Brain microvascular endothelial cell (primary cell): ENCODE data around the gene GATM.

ENCODE experiments used
- DNase-seq: peaks from one replicate; pipeline ENCODE4 v3.0.0-alpha.2; 2020
- H3K27ac ChIP-seq: fragments of 250-450 bp; sonication (Bioruptor Pico); 2 replicates; pipeline ENCODE4 v1.5.1; 2020; ENCODE audit warnings: mild to moderate bottlenecking, moderate library complexity
- H3K27me3 ChIP-seq: fragments of 250-450 bp; sonication (Bioruptor Pico); replicated peaks from 2 replicates; pipeline ENCODE4 v1.5.1; 2020; ENCODE audit warnings: mild to moderate bottlenecking
- H3K36me3 ChIP-seq: fragments of 250-450 bp; sonication (Bioruptor Pico); replicated peaks from 2 replicates; pipeline ENCODE4 v1.5.1; 2020; ENCODE audit warnings: mild to moderate bottlenecking
- H3K4me3 ChIP-seq: 2 replicates; pipeline ENCODE4 v1.5.1; 2011; ENCODE audit warnings: low read depth, mild to moderate bottlenecking, control low read depth, low read length, moderate library complexity
- in situ Hi-C: cut with HindIII; loops from 2 replicates; pipeline ENCODE4 v1.10.0; 2017; ENCODE audit warnings: low sequenced_read_pairs, low pct_ligation_motif_present
- TF ChIP-seq, protein P1 (sequence below): IDR thresholded peaks from 2 replicates; pipeline ENCODE4 v1.5.1; 2011; ENCODE audit warnings: low read depth, mild to moderate bottlenecking, moderate library complexity, low read length, control low read depth, inconsistent platforms; ENCODE audit errors: missing control alignments

Gene GATM

GRCh38 chr15:45401665-45402161 is 23.4 kb upstream of the GATM start:
- peaks cover under 1% of the 10 kb centered on the region for H3K36me3 ChIP-seq
- in situ Hi-C loops: no loop called here
- H3K27ac ChIP-seq: no peak overlapping the region
- DNase-seq: no peak
- H3K4me3 ChIP-seq: peak overlapping the region; percentile 80
- TF ChIP-seq, protein P1, sequence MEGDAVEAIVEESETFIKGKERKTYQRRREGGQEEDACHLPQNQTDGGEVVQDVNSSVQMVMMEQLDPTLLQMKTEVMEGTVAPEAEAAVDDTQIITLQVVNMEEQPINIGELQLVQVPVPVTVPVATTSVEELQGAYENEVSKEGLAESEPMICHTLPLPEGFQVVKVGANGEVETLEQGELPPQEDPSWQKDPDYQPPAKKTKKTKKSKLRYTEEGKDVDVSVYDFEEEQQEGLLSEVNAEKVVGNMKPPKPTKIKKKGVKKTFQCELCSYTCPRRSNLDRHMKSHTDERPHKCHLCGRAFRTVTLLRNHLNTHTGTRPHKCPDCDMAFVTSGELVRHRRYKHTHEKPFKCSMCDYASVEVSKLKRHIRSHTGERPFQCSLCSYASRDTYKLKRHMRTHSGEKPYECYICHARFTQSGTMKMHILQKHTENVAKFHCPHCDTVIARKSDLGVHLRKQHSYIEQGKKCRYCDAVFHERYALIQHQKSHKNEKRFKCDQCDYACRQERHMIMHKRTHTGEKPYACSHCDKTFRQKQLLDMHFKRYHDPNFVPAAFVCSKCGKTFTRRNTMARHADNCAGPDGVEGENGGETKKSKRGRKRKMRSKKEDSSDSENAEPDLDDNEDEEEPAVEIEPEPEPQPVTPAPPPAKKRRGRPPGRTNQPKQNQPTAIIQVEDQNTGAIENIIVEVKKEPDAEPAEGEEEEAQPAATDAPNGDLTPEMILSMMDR: no peak
- no peaks in the 10 kb centered on the region for H3K27me3 ChIP-seq

- Histone ChIP-seq H3K27me3 (peaks cover 2% of the 10 kb centered on the region), H3K4me3 (no peak overlapping the region), H3K27ac (no peak overlapping the region), H3K36me3 (no peaks in the 10 kb centered on the region)
- TF ChIP-seq, protein P1: peak; percentile 70
- DNase-seq: no peak
- in situ Hi-C loops: no loop called here
These were observed 21.3 kb upstream of the GATM start for GRCh38 chr15:45399381-45400212.

DNA sequence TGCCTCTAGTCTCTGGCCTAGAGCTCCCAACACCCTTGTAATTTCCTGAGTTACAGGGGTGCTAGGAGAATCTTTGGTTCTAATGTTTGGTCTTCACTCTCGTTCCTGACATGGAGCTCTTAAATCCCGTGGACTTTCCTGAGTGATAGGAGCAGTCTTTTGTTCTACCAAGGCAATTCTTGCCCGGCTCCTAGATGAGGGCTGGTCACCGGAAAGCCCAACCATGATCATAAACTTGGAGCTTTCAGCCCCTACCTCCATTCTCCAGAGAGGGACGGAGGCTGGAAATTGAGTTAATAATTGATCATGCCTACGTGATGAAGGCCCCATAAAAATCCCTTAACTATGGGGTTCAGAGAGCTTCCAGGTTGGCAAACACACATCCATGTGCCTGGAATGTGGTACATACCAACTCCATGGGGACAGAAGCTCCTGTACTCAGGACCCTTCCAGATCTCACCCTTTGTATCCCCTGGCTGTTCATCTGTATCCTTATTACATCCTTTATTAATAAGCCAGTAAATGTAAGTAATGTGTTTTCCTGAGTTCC is 18.8 kb upstream of the GATM start:
- TF ChIP-seq, protein P1: no peak
- no peak for DNase-seq
- H3K27me3 ChIP-seq: peaks cover 2% of the 10 kb centered on the region
- H3K27ac ChIP-seq: no peak overlapping the region
- in situ Hi-C loops: no loop called here
- no peaks in the 10 kb centered on the region for H3K36me3 ChIP-seq
- no peak overlapping the region for H3K4me3 ChIP-seq

DNA sequence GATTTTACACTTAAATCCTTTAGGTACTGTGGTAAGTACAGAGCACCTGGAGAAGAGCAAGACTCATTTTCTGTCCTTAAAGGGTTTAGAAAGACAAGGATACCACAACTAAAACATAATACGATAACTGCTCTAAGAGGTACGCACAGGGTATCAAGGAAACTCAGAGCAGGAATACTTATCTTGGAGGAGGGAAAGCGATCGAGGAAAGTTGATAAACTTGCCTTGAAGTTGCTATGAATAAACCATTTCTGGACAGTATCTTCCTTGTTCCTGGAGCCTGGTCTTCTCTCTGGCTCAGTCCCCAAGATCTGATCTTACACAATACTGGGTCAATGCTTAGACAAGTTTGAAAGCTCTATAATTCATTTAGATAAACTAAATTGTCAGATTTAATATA is 17.6 kb upstream of the GATM start:
- TF ChIP-seq, protein P1: no peak
- Histone ChIP-seq H3K4me3 (no peak overlapping the region), H3K36me3 (no peaks in the 10 kb centered on the region), H3K27ac (no peak overlapping the region), H3K27me3 (peaks cover 2% of the 10 kb centered on the region)
- no peak for DNase-seq
- in situ Hi-C loops: no loop called here

DNA sequence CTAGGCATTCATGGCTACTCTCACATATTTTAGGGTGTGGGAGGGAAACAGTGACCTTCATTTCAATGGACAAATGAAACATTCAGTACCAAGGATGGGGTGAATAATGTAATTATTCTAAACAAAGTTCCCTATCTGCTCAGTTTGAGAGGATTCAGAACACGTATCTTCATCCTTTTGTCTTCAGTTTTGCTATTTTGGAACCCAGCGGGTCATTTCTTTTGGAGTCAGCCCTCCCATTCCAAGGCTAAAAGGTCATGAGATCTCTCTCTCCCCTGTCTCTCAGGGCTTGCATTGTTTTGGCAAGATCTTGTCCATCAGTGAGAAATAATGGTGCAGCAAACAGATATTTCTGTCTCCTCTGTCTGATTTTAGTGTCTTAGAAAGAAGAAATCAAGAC is 16.3 kb upstream of the GATM start:
- no peak overlapping the region for H3K4me3 ChIP-seq
- no peak for DNase-seq
- no peak overlapping the region for H3K27ac ChIP-seq
- in situ Hi-C loops: no loop called here
- H3K36me3 ChIP-seq: no peaks in the 10 kb centered on the region
- H3K27me3 ChIP-seq: peaks cover 2% of the 10 kb centered on the region
- TF ChIP-seq, protein P1: no peak
